HepG2 (cell line): ENCODE data around the gene UNG. TPM values are rescaled to one million over a fixed set of nuclear protein-coding genes. Genes with fewer than 3 reads are reported as not detected.
A peak's percentile ranks its signal among the peaks of the same experiment; 100 is the strongest.

Experiments
- CHD4 ChIP-seq: fragments of 200-600 bp; sonication (generic); IDR thresholded peaks from 2 replicates; pipeline ENCODE4 v1.7.0; 2017; ENCODE audit warnings: mild to moderate bottlenecking, low read length, borderline replicate concordance
- MTERF4 ChIP-seq: sonication (generic); formaldehyde crosslinking; IDR thresholded peaks from 2 replicates; pipeline ENCODE4 v1.8.0; 2023; ENCODE audit warnings: mild to moderate bottlenecking, missing genetic modification reagents
- NFAT5 ChIP-seq: sonication (generic); formaldehyde crosslinking; IDR thresholded peaks from 2 replicates; pipeline ENCODE4 v1.4.0; 2020; ENCODE audit warnings: missing genetic modification reagents
- POLR2A ChIP-seq, 2 experiments: IDR thresholded peaks; 2 replicates each; pipeline ENCODE4 v1.6.1; 2011; ENCODE audit warnings: low read depth in 2 of 2, low read length in 2 of 2, mild to moderate bottlenecking in 1 of 2, moderate library complexity in 1 of 2; ENCODE audit not compliant: insufficient read depth in 1 of 2
- SMYD3 ChIP-seq: sonication (generic); formaldehyde crosslinking; IDR thresholded peaks from 2 replicates; pipeline ENCODE4 v1.8.1; 2023; ENCODE audit warnings: mild to moderate bottlenecking, missing genetic modification reagents
- TFDP1 ChIP-seq: IDR thresholded peaks from 2 replicates; pipeline ENCODE4 v1.6.1; 2016; ENCODE audit warnings: missing compliant biosample characterization, missing genetic modification reagents, borderline replicate concordance
- XRCC5 ChIP-seq: fragments of 200-400 bp; formaldehyde crosslinking; optimal IDR thresholded peaks from 2 replicates; pipeline ENCODE3; 2017; ENCODE audit warnings: mild to moderate bottlenecking, low read length
- ZBTB8A ChIP-seq: sonication (generic); formaldehyde crosslinking; IDR thresholded peaks from 2 replicates; pipeline ENCODE4 v1.4.0; 2020; ENCODE audit warnings: mild to moderate bottlenecking, low read depth, missing genetic modification reagents, borderline replicate concordance
- ZNF354B ChIP-seq: sonication (generic); formaldehyde crosslinking; IDR thresholded peaks from 2 replicates; pipeline ENCODE4 v1.8.0; 2022; ENCODE audit warnings: mild to moderate bottlenecking, missing genetic modification reagents
- ZNF414 ChIP-seq: sonication (generic); formaldehyde crosslinking; IDR thresholded peaks from 2 replicates; pipeline ENCODE4 v1.5.0; 2020; ENCODE audit warnings: missing genetic modification reagents
- ZNF724P ChIP-seq: sonication (generic); formaldehyde crosslinking; IDR thresholded peaks from 2 replicates; pipeline ENCODE4 v1.8.0; 2022; ENCODE audit warnings: missing genetic modification reagents, borderline replicate concordance
- ZNF773 ChIP-seq: sonication (generic); formaldehyde crosslinking; IDR thresholded peaks from 2 replicates; pipeline ENCODE4 v1.4.0; 2020; ENCODE audit warnings: missing genetic modification reagents, borderline replicate concordance
- ZUFSP ChIP-seq: sonication (generic); formaldehyde crosslinking; IDR thresholded peaks from 2 replicates; pipeline ENCODE4 v1.9.0; 2021; ENCODE audit warnings: missing genetic modification reagents, mild to moderate bottlenecking, borderline replicate concordance
- polyA plus RNA-seq, 8 experiments: library from polyadenylated mRNA; depleted of rRNA in 3 of 8; stranded (reverse) in 7 of 8; unstranded in 1 of 8; fragments of >200 nt; fragmentation: Illumina TruSeq in 4 of 8; extraction: Trizol in 4 of 8; gene quantifications; 2 replicates each; pipeline versions ENCODE4 v1.2.1 to v1.2.3, GENCODE V29; 2011 to 2016; ENCODE audit warnings: low read depth in 4 of 8, missing spikeins in 1 of 8, mixed read lengths in 1 of 8; ENCODE audit not compliant: insufficient read depth in 1 of 8
- total RNA-seq, 5 experiments: library from RNA; depleted of rRNA; stranded (reverse); fragments of >200 nt; fragmentation: Illumina TruSeq; extraction: Trizol; gene quantifications; 2 replicates each; pipeline ENCODE4 v1.2.3, GENCODE V29; 2016; ENCODE audit warnings: low read depth in 1 of 5
- TF ChIP-seq, protein P1 (sequence below): sonication (generic); formaldehyde crosslinking; IDR thresholded peaks from 2 replicates; pipeline ENCODE4 v1.8.0; 2022; ENCODE audit warnings: missing genetic modification reagents, mild to moderate bottlenecking, moderate library complexity, borderline replicate concordance

Gene UNG
- total and polyA plus RNA-seq, 2 of the 13 experiments (the other 11 are each of a cell fraction or from before 2014, with no cell fraction given): 23.3 to 114 TPM

DNA sequence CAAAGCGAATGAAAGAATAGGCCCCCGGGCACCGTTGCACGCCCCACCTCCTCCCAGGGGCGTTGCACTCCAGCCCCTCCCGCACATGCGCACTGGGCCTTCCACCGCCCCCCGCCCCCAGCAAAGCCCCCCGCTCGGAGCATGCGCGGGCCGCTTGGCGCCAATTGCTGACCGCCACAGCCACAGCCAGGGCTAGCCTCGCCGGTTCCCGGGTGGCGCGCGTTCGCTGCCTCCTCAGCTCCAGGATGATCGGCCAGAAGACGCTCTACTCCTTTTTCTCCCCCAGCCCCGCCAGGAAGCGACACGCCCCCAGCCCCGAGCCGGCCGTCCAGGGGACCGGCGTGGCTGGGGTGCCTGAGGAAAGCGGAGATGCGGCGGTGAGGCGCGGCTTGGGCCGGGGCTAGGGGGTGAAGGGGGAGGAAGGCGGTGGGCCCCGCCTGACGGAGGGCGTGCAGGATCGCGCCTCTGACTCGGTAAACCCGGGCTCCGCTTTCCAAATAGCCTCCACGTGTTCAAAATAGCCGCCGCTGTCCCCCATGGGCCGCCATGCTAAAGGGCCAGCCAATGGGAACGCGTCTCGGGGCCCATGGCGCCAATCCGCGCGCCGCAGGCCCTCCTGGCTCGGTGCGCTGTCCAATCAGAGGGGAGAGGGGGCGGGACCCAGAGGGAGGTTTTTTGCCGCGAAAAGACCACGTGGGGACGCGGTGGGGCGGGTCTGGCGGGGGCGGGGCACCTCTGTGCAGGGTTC is at the start of gene UNG (continued):
- no peak for TF ChIP-seq NFAT5 (CRISPR knock-in tag)
- peak; percentile 92 for TF ChIP-seq SMYD3 (CRISPR knock-in tag)
- TF ChIP-seq, protein P1, sequence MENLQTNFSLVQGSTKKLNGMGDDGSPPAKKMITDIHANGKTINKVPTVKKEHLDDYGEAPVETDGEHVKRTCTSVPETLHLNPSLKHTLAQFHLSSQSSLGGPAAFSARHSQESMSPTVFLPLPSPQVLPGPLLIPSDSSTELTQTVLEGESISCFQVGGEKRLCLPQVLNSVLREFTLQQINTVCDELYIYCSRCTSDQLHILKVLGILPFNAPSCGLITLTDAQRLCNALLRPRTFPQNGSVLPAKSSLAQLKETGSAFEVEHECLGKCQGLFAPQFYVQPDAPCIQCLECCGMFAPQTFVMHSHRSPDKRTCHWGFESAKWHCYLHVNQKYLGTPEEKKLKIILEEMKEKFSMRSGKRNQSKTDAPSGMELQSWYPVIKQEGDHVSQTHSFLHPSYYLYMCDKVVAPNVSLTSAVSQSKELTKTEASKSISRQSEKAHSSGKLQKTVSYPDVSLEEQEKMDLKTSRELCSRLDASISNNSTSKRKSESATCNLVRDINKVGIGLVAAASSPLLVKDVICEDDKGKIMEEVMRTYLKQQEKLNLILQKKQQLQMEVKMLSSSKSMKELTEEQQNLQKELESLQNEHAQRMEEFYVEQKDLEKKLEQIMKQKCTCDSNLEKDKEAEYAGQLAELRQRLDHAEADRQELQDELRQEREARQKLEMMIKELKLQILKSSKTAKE: no peak
- TF ChIP-seq XRCC5: no peak
- no peak for TF ChIP-seq ZUFSP (CRISPR knock-in tag)
- peak; percentile 97 for TF ChIP-seq ZNF724P (CRISPR knock-in tag)
- TF ChIP-seq ZNF773 (CRISPR knock-in tag): peak; percentile 32; the same call in 1 of the 2 replicates
- TF ChIP-seq TFDP1 (CRISPR knock-in tag): peak; percentile 90
- peak; percentile 18; the same call in 1 of the 2 replicates for TF ChIP-seq ZNF354B (CRISPR knock-in tag)
- TF ChIP-seq ZNF414 (CRISPR knock-in tag): no peak
- TF ChIP-seq CHD4: no peak
- TF ChIP-seq MTERF4 (CRISPR knock-in tag): 0 out of 2 replicates have a peak, but pooled peaks have one; percentile 31
- TF ChIP-seq ZBTB8A (CRISPR knock-in tag): 0 out of 2 replicates have a peak, but pooled peaks have one; percentile 29
- peak; percentile 60 to 75; a peak in 3 of 4 replicates for TF ChIP-seq POLR2A (IDR thresholded peaks at IDR 0.05; ENCODE audit: insufficient read depth in 1 of 2, low read depth in 2 of 2, low read length in 2 of 2)
